ENCODE measurements around the gene DUSP22.

DNA sequence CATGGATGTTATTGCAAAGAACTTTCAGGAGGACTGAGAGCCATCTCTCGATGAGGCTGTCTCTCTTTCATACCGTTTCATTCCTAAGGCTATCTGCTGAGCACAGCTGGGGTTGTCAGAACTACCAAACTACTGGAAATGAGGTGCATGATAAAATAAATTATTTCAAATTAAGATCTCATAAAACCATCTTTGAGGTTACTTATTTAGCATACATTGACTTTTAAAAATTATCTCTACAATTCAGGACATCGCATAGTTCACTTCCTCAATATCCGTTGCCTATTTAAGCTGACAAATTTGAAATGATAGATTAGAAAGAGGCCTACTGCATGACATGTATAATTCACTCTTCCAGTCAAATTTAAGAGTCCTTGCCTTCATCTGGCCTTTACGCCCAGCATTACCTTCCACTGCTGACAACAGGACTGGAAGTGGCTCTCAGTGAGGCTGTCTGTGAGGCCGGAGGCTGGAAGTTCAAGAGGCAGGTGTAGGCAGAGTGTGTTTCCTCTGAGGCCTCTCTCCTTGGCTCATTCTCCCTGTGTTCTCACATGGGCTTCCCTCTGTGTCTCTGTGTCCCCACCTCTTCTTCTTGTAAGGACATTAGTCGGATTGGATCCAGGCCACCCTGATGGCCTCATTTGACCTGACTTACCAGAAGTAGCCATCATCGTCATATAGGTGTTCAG is 12.8 kb upstream of the DUSP22 start:
- TF ChIP-seq, protein P1, sequence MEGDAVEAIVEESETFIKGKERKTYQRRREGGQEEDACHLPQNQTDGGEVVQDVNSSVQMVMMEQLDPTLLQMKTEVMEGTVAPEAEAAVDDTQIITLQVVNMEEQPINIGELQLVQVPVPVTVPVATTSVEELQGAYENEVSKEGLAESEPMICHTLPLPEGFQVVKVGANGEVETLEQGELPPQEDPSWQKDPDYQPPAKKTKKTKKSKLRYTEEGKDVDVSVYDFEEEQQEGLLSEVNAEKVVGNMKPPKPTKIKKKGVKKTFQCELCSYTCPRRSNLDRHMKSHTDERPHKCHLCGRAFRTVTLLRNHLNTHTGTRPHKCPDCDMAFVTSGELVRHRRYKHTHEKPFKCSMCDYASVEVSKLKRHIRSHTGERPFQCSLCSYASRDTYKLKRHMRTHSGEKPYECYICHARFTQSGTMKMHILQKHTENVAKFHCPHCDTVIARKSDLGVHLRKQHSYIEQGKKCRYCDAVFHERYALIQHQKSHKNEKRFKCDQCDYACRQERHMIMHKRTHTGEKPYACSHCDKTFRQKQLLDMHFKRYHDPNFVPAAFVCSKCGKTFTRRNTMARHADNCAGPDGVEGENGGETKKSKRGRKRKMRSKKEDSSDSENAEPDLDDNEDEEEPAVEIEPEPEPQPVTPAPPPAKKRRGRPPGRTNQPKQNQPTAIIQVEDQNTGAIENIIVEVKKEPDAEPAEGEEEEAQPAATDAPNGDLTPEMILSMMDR (IDR thresholded peaks at IDR 0.05 in 2 of 3, conservative IDR thresholded peaks at IDR 0.05 in 1 of 3; ENCODE audit: insufficient read depth in 2 of 3, low read depth in 1 of 3, low read length in 3 of 3): no peak
- TF ChIP-seq ELF1 (tag; IDR thresholded peaks at IDR 0.05) (no peak), ZFP36 (IDR thresholded peaks at IDR 0.05; ENCODE audit: low read depth, low read length, partially characterized antibody) (no peak)
